DMS79 treated with DMSO at 0.1 percent for 48 hours (cell line): ENCODE results near the gene NUDT22.
A peak's percentile ranks its signal among the peaks of the same experiment; 100 is the strongest.

Experiments used
- DNase-seq: peaks from one replicate; lab custom pipeline; 2025; lab: John Stamatoyannopoulos, UW

Gene NUDT22

DNA sequence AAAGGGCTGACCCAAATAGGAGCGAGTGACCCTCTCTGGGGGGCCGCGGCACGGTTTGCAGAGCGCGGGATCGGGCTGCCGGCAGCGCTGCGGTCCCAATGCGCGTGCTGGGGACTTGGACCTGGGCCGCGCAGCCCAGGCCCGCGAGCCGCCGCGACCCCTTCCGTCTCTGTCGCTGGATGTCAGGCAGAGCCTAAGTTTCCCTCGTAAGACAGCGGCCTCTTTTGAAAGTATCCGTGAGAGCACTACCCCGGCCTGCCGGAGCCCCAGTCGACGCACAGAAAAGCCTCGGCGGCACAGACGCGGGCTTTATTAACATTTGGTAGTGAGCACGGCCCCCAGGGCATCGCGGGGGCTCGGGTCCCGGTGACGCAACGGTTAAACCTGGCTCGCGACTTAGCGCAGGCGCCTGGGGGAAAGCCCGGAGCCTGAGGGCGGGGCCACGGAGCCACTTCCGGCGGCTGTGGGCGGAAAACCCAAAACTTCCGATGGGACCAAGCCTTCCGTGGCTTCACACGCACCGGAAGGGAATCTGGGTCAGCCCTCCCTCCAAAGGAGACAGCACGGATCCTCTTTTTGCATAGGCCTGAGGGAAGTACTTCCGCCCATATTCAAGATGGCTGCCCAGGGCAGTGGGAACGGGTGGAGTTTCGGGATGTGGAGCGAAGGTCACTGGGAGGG is 43.6 kb downstream of the NUDT22 start:
- peak; percentile 97 for DNase-seq

GRCh38 chr11:64275031-64275800 is 49.1 kb downstream of the NUDT22 start:
- DNase-seq, result no peak

DNA sequence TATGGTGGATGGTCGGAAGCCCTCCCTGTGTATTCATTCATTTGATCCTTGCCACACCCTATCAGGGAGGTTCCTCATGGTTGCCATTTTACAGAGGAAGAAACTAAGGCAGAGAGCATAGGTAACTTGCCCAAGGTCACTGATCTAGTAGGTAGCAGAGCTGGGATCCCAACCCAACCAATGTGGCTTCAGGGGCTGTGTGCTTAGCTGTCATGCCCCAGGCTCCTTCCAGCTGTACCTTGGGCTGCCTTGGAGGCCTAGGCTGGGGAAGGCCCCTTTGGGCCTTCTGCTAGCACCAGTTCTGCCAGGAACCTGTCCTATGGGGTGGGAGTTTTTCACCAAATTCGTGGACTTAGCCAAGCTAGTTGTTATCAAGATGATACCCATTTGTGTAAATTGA is 49.8 kb downstream of the NUDT22 start:
- no peak for DNase-seq

DNA sequence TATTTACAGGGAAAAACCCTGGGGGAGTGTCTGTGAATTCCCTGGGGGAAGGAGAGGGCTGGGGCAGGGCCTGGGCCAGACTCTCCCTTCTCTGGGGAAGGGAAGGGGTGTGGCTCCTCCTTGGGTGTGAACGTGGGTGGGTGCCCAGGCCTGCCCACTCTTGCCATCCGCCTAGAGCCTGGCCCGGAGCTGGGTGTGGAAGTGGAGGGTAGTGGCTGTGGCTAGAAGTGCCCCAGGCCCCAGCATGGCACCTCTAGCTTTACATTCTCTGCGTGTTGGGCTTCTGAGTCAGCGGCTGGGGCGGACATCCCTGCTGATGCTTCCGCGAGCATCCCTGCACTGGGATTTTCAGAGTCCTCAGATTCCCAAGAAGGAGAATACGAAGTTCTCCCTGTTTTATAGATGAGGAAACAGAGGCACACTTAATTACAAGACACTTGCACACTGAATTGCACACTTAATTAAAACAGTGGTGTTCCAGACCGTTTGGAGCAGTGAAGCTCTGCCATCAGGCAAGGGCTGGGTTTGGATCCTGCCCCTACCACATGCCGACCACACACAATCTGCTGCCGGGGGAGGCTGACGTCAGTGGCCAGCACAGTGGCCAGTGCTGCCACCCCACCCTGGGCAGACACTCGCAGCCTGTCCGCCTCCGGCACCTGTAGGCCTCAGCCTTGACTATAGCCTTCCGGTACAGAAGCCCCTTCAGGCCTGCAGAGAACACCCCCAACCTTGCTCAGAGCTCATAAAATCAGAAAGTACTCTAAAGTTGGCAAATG is 50.8 kb downstream of the NUDT22 start:
- no peak for DNase-seq

DNA sequence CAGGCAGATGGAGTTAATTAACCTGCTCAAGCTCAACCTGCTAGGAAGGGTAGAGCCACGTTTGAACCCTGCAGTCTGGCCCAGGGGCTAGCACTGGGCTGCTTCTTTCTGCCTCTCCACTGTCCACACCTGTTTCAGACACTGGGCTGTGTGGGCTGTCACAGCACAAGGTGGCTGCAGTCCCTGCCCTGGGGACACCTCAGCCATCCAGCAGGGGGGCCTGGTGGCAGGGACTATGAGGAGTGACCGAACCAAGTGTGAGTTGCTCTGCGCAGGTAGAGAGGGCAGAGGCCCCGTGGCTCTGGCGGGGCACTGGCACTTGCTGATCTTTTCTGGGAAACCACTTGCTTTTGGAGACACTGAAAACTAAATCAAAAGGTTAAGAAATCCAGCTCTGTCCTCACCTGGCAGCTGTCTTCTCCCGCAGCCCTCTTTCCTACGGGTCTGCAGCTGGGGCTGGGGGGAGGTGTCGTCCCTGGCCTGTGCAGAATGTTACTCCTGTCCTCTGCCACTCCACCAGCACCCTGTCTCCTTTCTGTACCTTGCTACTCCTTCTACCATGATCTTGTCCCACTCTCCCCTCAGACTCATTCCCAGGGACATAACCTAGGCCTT is 52.6 kb downstream of the NUDT22 start:
- DNase-seq, result no peak
